Activated CD4-positive, alpha-beta T cell treated with anti-CD3 and anti-CD28 coated beads, Interleukin-2, amount 50 U/mL, for 16 hours (primary cell): ENCODE results near the gene IRF2BP2.
A peak's percentile ranks its signal among the peaks of the same experiment; 100 is the strongest.
"Not testable (repeated sequence)": the region's sequence is repeated elsewhere in the genome, so short reads cannot be mapped to it uniquely, and the experiment has no call there.

ENCODE experiments used
- DNase-seq: peaks from one replicate; pipeline ENCODE4 v3.0.0-alpha.2; 2020

Gene IRF2BP2

GRCh38 chr1:234599617-234600417, 10.2 kb downstream of the IRF2BP2 start:
- peak; percentile 79 for DNase-seq

GRCh38 chr1:234598974-234599616, 10.9 kb downstream of the IRF2BP2 start:
- DNase-seq, result no peak

DNA sequence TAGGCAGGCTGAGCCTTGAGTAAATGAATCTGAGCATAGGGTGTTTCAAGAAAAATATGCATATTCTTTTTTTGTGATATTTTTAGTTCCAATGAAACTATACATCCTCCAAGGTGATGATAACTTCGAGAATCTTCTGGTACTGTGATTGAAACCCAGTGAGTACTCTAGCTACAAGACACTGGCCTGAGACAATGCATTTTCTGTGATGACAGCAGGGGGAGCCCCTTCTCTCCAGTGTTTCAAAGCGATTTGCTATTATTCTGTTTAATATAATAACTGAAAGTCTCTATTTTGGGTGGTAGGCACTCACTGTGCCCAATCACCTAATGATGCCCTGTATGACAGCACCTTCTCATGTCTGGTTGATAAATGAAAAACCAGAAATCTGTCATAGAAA, 12.1 kb downstream of the IRF2BP2 start:
- DNase-seq, result peak; percentile 76

- DNase-seq, result no peak
Observed at GRCh38 chr1:234595899-234596298, 14.1 kb downstream of the IRF2BP2 start.

DNA sequence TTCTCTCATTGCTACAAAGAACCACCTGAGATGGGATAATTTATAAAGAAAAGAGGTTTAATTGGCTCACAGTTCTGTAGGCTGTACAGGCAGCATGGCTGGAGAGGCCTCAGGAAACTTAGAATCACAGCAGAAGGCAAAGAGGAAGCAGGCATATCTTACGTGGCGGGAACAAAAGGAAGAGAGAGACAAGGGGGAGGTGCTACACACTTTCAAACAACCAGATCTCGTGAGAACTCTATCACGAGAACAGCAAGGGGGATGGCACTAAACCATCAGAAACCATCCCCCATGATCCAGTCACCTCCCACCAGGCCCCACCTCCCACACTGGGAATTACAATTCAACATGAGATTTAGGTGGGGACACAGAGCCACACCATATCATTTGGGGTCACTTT, 15.4 kb downstream of the IRF2BP2 start:
- DNase-seq, result not testable (repeated sequence)

DNA sequence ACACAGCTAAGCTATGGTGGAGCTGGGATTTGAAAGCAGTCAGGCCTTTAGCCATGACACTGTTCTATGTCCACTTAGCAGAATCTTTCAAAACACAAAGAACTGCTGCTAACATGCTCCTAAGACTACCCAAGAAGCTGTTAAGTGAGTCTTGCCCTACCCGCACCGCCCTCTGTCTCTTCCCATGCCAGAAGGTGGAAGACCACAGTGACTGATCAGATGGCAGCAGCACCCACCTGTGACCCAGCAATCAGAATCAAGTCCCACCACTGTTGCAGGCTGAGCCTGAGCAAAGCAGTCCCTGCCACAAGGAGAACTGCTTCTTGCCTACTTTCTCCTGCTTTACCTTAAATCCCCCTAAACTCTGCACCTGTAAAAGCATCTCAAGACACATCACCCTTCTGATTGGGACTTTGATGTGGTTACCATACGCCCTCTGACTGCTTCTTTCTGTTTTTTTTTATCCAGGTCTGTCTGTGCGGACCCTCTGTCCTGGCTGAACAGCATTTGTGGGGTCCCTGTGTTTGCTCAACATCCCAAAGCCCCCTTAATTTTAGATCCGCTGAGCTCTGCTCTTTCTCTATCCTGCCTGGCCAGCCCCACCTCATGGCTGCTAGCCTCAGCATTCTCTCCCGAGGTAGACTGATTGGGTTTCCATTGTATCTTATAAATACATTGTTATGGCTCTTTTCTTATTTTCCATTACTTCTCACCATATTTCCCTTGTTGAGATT, 16.0 kb downstream of the IRF2BP2 start:
- no peak for DNase-seq

DNA sequence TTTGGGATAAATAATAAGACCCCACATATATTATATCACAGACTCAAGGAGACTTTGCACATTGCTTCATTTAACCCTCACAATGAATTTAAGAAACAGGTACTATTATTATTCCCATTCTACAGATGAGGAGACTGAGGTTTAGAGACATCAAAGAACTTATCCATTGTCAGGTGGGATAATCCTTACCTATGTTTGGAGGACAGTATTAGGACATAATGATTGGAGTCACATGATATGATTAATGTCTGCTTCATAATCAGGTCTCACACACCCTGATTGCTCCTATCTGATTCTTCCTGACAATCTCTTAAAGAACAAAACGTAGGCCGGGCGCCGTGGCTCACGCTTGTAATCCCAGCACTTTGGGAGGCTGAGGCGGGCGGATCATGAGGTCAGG, 16.9 kb downstream of the IRF2BP2 start:
- no peak for DNase-seq

GRCh38 chr1:234592240-234592639, 17.7 kb downstream of the IRF2BP2 start:
- no peak for DNase-seq

DNA sequence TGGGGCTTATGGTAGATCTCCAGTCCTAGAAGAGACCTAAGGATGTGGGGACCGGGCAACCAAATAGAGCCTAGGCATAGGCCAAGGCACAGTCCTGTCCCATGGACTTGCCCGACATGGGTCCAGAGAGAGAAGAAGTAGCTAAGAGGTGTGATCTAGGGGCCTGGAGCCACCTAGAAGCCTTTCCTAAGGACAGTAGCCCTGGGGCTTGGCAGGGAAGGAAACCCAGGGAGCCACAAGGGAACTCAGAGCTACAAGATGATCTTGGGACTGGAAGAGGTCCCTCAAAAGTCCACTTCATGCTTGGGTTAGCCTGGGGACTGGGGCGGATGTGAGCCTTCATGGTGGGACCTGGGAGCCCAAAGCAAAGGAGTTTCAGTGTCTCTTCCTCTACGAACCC, 18.8 kb downstream of the IRF2BP2 start:
- DNase-seq, result no peak

- no peak for DNase-seq
Observed at GRCh38 chr1:234589854-234590620, 19.9 kb downstream of the IRF2BP2 start.

DNA sequence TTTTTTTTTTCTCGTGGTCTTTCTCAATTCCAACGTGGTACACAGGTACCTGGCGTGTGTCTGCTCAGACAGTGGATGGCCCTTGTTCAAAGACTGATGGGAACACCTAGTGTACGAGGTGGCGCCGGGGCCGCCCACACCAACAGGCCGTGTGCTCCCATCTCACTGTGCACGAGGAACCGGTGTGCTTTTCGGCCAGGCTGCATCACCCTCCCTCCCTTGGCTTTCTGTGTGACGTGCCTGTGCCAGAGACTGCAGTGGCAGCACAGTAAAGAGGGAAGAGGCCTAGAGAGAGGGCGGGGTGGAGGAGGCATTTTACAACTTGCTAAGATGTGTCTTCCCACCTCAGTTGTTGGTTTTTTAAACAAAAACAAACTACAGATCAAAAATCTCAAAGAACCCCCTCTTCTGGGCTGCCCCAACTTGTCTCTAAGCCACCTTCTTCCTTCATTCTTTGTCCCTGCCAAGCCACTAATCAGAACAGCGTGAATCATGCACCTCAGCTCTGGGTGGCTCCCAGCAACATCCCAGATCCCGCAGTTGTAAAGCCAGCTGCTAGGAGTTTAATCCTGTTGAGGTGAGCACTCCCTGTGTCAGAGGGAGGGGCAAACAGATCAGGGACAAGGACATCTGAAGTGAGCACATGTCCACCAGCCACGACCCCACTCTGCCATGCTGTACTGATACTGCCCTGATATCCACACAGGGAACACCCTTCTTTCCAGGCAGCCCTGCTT, 20.7 kb downstream of the IRF2BP2 start:
- no peak for DNase-seq

DNA sequence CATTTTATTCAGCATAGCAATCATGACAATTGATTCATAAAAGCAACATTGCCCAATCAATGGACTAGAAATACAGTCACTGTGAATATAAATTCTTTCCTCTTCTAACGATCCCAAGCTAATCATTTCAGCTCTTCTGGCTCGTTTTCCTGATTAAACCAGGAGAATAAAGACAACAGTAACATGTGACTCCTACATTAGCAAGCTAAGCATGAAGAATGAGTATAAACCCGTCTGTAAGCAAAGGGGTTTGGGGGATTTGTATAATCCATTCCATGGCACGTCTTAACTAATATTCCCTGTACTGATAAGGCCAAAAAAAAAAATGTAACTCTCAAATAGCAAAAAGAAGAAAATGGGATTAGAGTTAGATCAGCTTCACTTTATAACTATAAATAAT, 21.6 kb downstream of the IRF2BP2 start:
- no peak for DNase-seq

DNA sequence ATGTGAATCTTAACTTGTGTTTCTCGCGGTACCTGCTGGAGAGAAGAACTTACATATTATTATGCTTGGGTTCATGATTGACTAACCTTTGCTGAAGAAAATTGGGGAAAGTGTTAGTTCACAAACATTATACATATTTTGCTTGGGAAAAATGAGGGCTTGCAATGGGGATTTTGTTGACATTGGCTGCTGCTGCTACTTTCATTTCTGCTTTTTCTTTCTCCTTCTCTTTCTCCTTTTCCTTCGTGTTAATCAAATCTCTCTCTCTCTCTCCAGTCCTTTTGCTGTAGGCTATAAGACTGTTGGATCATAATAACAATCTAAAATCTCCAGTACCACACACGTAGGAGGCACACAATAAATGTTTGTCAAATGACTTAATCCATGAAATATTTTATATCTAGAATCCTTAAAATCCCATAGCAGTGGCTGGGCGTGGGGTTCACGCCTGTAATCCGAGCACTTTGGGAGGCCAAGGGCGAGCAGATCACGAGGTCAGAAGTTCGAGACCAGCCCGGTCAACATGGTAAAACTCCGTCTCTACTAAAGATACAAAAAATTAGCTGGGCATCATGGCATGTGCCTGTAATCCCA, 23.0 kb downstream of the IRF2BP2 start:
- no peak for DNase-seq

DNA sequence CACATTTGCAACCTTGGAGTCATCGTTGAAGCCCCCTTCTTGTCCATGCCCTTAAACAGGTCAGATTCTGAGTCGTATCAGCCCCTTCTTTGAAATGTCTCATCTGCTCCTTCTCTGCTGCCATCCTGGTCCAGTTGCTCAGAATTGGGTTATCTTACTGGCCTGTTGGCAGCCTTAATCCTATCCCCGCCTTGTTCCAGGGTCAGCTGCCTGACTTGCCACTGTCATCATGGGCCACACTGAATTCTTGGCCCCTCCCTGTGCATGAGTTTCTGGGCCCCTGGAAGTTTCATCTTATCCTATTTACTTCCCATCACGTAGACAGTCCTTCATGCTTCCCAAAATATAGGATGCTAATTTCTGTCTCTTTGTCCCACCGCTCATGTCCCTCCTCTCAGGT, 23.7 kb downstream of the IRF2BP2 start:
- DNase-seq, result no peak

GRCh38 chr1:234585330-234586055, 24.5 kb downstream of the IRF2BP2 start:
- DNase-seq, result no peak

- no peak for DNase-seq
Observed at GRCh38 chr1:234584926-234585325, 25.1 kb downstream of the IRF2BP2 start.

DNA sequence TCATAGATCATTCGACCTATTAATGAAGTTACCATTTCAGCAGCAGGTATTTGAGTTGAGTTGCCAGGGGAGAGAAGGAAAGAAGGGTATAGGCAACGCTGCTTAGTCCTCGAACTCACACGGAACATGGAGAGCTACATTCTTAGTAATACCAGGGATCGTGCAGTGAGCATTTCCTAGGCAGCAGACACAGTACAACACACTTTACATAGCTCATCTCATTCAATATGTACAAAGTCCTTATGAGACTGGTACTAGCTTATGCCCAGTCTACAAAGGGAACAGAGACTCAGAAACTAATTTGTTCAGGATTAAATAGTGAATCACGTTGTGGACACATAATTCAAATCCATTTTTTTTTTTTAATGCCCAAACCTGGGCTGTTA, 25.6 kb downstream of the IRF2BP2 start:
- DNase-seq, result no peak

- DNase-seq, result peak; percentile 16
Observed at GRCh38 chr1:234583755-234584419, 26.1 kb downstream of the IRF2BP2 start.

DNA sequence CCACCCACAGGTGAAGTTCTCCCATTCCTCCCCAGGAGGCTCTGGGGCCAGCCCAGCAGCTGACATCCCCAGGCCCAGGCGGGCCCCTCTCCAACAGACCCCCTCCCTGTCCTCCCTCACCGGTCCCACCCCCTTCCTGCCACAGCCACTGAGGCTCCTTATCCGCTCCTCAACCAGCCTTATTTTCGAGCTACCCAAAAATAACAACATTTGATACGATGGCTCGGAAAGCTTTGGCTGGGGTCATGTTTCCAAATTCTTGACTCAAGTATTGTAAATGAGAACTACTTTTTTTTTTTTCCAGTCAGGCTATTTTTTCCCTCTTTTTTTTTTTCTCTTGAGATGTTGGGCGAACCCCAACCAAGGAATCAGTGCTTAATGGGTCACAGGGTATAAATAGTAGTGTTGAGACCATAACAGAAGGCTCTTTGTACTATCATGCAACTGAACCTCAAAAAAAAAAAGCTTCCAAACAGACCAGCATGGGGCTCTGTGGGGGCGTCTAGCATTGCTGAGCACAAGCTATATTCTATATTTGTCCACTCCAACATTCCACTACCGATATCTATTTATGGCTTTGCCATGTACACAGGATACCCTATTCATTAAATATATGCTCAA, 27.2 kb downstream of the IRF2BP2 start:
- DNase-seq, result no peak

DNA sequence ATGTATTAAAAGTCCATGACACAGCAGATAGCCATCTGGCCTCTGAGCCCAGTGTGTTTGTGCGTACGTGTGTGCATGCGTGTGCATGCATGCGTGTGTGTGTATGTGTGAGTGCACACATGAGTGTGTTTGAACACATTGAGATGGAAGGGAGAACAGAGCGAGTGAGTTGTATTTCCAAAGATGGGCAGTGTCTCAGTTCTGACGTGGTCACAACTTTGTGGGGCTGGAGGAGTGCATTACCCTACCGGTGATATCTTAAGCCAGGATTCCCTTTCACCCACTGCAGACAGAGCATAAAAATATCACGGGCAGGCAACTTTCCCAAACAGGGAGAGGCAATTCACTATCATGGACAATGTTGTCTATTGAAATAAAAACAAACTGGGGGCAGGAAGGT, 27.8 kb downstream of the IRF2BP2 start:
- no peak for DNase-seq
